Upper lobe of left lung (tissue), 6 donors: ENCODE results near the gene SIM2. TPM values are rescaled to one million over a fixed set of nuclear protein-coding genes. Genes with fewer than 3 reads are reported as not detected.

Experiments
- ATAC-seq, 2 donors: fragments of 200-7000 bp; cut with Tn5 transposase; one replicate each; pipeline ENCODE4 v1.9.1; 2022; ENCODE audit warnings: mild to moderate bottlenecking in 2 of 2, moderate library complexity in 2 of 2; ENCODE audit not compliant: low FRiP score in 2 of 2
- DNase-seq, 2 donors: peaks; one replicate each; pipeline ENCODE4 v3.0.0-alpha.2; 2019 to 2020
- H3K27ac ChIP-seq, 4 donors: fragments of 200-600 bp; sonication (generic); one replicate each; pipeline ENCODE4 v1.5.1; 2016 to 2019
- H3K27me3 ChIP-seq, 4 donors: fragments of 200-600 bp; sonication (generic); one replicate each; pipeline ENCODE4 v1.5.1; 2017 to 2019
- H3K36me3 ChIP-seq, 4 donors: fragments of 200-600 bp; sonication (generic); one replicate each; pipeline ENCODE4 v1.5.1; 2016 to 2019
- H3K4me1 ChIP-seq, 4 donors: fragments of 200-600 bp; sonication (generic); one replicate each; pipeline ENCODE4 v1.5.1; 2018 to 2019
- H3K4me3 ChIP-seq, 4 donors: fragments of 200-600 bp; sonication (generic); one replicate each; pipeline ENCODE4 v1.5.1; 2017 to 2019; ENCODE audit warnings: mild to moderate bottlenecking in 2 of 4, moderate library complexity in 1 of 4
- H3K9me3 ChIP-seq, 4 donors: fragments of 200-600 bp; sonication (generic); one replicate each; pipeline ENCODE4 v1.5.1; 2018 to 2019
- CTCF ChIP-seq, 6 experiments: fragments of 450-650 bp in 4 of 6; fragments of 200-600 bp in 2 of 6; sonication (generic) in 2 of 6; IDR thresholded peaks; one replicate each; pipeline ENCODE4 v1.5.1; 2016 to 2019; ENCODE audit warnings: antibody characterized with exemption in 6 of 6
- EP300 ChIP-seq, 4 donors: sonication (generic); formaldehyde crosslinking; IDR thresholded peaks; one replicate each; pipeline ENCODE4 v1.5.1; 2017; ENCODE audit warnings: antibody characterized with exemption in 4 of 4, control low read depth in 2 of 4
- POLR2A ChIP-seq, 4 donors: fragments of 450-650 bp; IDR thresholded peaks; one replicate each; pipeline ENCODE4 v1.5.1; 2016 to 2017; ENCODE audit warnings: antibody characterized with exemption in 4 of 4, mild to moderate bottlenecking in 2 of 4
- POLR2AphosphoS5 ChIP-seq, 2 donors: sonication (generic); formaldehyde crosslinking; IDR thresholded peaks; one replicate each; pipeline ENCODE4 v1.5.1; 2017; ENCODE audit warnings: antibody characterized with exemption in 2 of 2
- WGBS, 2 donors: methylation state at CpG; one replicate each; pipeline ENCODE4 v1.1.5; 2017 to 2018; 5-methylcytosine and 5-hydroxymethylcytosine counted together
- total RNA-seq, 6 donors: library from RNA; depleted of rRNA in 4 of 6; stranded (reverse); fragments of >200 nt in 4 of 6; gene quantifications; one replicate each; pipeline versions ENCODE4 v1.1.0 to v1.2.1, GENCODE V29; 2016 to 2021
- donor health status: DM: no; HTN: no; CAD: no; lungs with moderate emphysema.
- donor health status: DM: no; HTN: yes; CAD: no; lungs with severe emphysema.

Gene SIM2
- total RNA-seq, 6 donors from 2014 or later, result 0.10 to 1.6 (median 0.50) TPM; not detected in 2

- H3K36me3 ChIP-seq, result no peaks in the 10 kb centered on the region
- ATAC-seq (no peak), DNase-seq (no peak)
- H3K27ac ChIP-seq, result no peak overlapping the region
- 83 to 86% methylated on average over 6 of the region's 6 CpGs for WGBS, 2 donors
- no peaks in the 10 kb centered on the region for H3K9me3 ChIP-seq
- peaks cover 0 to 12% (median 0%) of the 10 kb centered on the region in 4 donors for H3K27me3 ChIP-seq
- H3K4me3 ChIP-seq, result no peak overlapping the region
- H3K4me1 ChIP-seq, result no peaks in the 10 kb centered on the region
- no peak for TF ChIP-seq POLR2A (IDR thresholded peaks at IDR 0.05)
- TF ChIP-seq CTCF (IDR thresholded peaks at IDR 0.05), result no peak
- TF ChIP-seq POLR2AphosphoS5 (IDR thresholded peaks at IDR 0.05), result no peak
- no peak for TF ChIP-seq EP300 (IDR thresholded peaks at IDR 0.05)
Observed at GRCh38 chr21:36717976-36718375, 19.1 kb downstream of the SIM2 start.

GRCh38 chr21:36718951-36719501, 20.1 kb downstream of the SIM2 start:
- no peak for TF ChIP-seq CTCF (IDR thresholded peaks at IDR 0.05)
- TF ChIP-seq EP300 (IDR thresholded peaks at IDR 0.05), result no peak
- no peak for TF ChIP-seq POLR2AphosphoS5 (IDR thresholded peaks at IDR 0.05)
- TF ChIP-seq POLR2A (IDR thresholded peaks at IDR 0.05), result no peak
- Histone ChIP-seq H3K27ac (no peak overlapping the region), H3K9me3 (no peaks in the 10 kb centered on the region), H3K27me3 (peaks cover 0 to 7% (median 0%) of the 10 kb centered on the region in 4 donors), H3K4me3 (no peak overlapping the region), H3K4me1 (no peaks in the 10 kb centered on the region), H3K36me3 (no peaks in the 10 kb centered on the region)
- ATAC-seq (peak in 1 of 2 donors; percentile 32), DNase-seq (peak in 1 of 2 donors; percentile 64)
- 89 to 92% methylated on average over 6 to 18 of the region's 18 CpGs for WGBS, 2 donors

GRCh38 chr21:36719614-36720013, 20.7 kb downstream of the SIM2 start:
- no peak for ATAC-seq
- Histone ChIP-seq H3K27ac (no peak overlapping the region), H3K36me3 (no peaks in the 10 kb centered on the region), H3K9me3 (no peaks in the 10 kb centered on the region), H3K4me3 (no peak overlapping the region), H3K4me1 (no peaks in the 10 kb centered on the region), H3K27me3 (peaks cover 0 to 6% (median 0%) of the 10 kb centered on the region in 4 donors)
- DNase-seq, result no peak
- WGBS, 2 donors, result 84 to 88% methylated on average over 10 of the region's 10 CpGs
- TF ChIP-seq EP300 (IDR thresholded peaks at IDR 0.05), result no peak
- no peak for TF ChIP-seq POLR2AphosphoS5 (IDR thresholded peaks at IDR 0.05)
- TF ChIP-seq CTCF (IDR thresholded peaks at IDR 0.05), result no peak
- no peak for TF ChIP-seq POLR2A (IDR thresholded peaks at IDR 0.05)

- H3K27me3 ChIP-seq, result no peaks in the 10 kb centered on the region
- H3K9me3 ChIP-seq, result no peaks in the 10 kb centered on the region
- no peak overlapping the region for H3K4me3 ChIP-seq
- no peak for TF ChIP-seq POLR2AphosphoS5 (IDR thresholded peaks at IDR 0.05)
- TF ChIP-seq EP300 (IDR thresholded peaks at IDR 0.05), result no peak
- TF ChIP-seq POLR2A (IDR thresholded peaks at IDR 0.05), result no peak
- no peak for TF ChIP-seq CTCF (IDR thresholded peaks at IDR 0.05)
- no peaks in the 10 kb centered on the region for H3K36me3 ChIP-seq
- H3K27ac ChIP-seq, result no peak overlapping the region
- ATAC-seq, result no peak
- 91 to 97% methylated on average over 6 to 7 of the region's 7 CpGs for WGBS, 2 donors
- no peaks in the 10 kb centered on the region for H3K4me1 ChIP-seq
- no peak for DNase-seq
Observed at GRCh38 chr21:36721817-36722216, 22.9 kb downstream of the SIM2 start.
